ENCODE results near the gene HLA-DPB1.

DNA sequence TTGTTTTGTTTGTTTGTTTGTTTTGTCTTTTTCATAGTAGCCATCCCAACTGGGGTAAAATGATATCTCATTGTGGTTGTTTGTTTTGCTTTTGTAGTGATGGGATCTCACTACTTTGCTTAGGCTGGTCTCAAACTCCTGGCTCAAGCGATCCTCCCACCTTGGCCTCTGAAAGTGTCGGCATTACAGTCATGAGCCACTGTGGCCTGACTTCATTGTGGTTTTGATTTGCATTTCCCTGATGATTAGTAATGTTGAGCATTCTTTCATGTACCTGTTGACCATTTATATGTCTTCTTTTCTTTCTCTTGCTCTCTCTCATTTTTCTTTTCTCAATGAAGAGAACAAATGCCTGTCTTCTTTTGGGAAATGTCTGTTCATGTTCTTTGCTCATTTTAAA lies 35.6 kb upstream of the HLA-DPB1 start:
- TF ChIP-seq, protein P1, sequence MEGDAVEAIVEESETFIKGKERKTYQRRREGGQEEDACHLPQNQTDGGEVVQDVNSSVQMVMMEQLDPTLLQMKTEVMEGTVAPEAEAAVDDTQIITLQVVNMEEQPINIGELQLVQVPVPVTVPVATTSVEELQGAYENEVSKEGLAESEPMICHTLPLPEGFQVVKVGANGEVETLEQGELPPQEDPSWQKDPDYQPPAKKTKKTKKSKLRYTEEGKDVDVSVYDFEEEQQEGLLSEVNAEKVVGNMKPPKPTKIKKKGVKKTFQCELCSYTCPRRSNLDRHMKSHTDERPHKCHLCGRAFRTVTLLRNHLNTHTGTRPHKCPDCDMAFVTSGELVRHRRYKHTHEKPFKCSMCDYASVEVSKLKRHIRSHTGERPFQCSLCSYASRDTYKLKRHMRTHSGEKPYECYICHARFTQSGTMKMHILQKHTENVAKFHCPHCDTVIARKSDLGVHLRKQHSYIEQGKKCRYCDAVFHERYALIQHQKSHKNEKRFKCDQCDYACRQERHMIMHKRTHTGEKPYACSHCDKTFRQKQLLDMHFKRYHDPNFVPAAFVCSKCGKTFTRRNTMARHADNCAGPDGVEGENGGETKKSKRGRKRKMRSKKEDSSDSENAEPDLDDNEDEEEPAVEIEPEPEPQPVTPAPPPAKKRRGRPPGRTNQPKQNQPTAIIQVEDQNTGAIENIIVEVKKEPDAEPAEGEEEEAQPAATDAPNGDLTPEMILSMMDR (IDR thresholded peaks at IDR 0.05; ENCODE audit: low read length): no peak
- TF ChIP-seq EZH2 (IDR thresholded peaks at IDR 0.05; ENCODE audit: borderline replicate concordance, low read length): no peak

Measured in OCI-LY1 (cell line).